H9 (cell line): ENCODE data around the gene CENPA. TPM values are rescaled to one million over a fixed set of nuclear protein-coding genes. Genes with fewer than 3 reads are reported as not detected.
"Not testable (repeated sequence)": the region's sequence is repeated elsewhere in the genome, so short reads cannot be mapped to it uniquely, and the experiment has no call there.

Source experiments
- DNase-seq: peaks from one replicate; pipeline ENCODE4 v3.0.0-alpha.2; 2017
- H2AFZ ChIP-seq: one replicate; pipeline ENCODE4 v1.6.1; 2013; ENCODE audit warnings: mild to moderate bottlenecking, low read length, control low read depth, moderate library complexity
- H2AK5ac ChIP-seq: 2 replicates; pipeline ENCODE4 v1.6.1; 2013; ENCODE audit warnings: low read length, control low read depth, mixed read lengths; ENCODE audit not compliant: insufficient read length
- H2BK120ac ChIP-seq: one replicate; pipeline ENCODE4 v1.6.1; 2013; ENCODE audit warnings: low read depth, mild to moderate bottlenecking, low read length, control low read depth, inconsistent platforms; ENCODE audit not compliant: poor library complexity, severe bottlenecking
- H2BK12ac ChIP-seq: 2 replicates; pipeline ENCODE4 v1.6.1; 2013; ENCODE audit warnings: low read length, control low read depth, mixed read lengths, low read depth; ENCODE audit not compliant: insufficient read length
- H2BK15ac ChIP-seq: 2 replicates; pipeline ENCODE4 v1.6.1; 2013; ENCODE audit warnings: low read depth, low read length, control low read depth
- H2BK20ac ChIP-seq: one replicate; pipeline ENCODE4 v1.6.1; 2013; ENCODE audit warnings: low read depth, mild to moderate bottlenecking, low read length, control low read depth, inconsistent platforms; ENCODE audit not compliant: poor library complexity, severe bottlenecking
- H2BK5ac ChIP-seq: 2 replicates; pipeline ENCODE4 v1.6.1; 2013; ENCODE audit warnings: low read length, control low read depth, mixed read lengths; ENCODE audit not compliant: insufficient read length
- H3K14ac ChIP-seq: 2 replicates; pipeline ENCODE4 v1.6.1; 2013; ENCODE audit warnings: low read length, control low read depth; ENCODE audit not compliant: insufficient read depth
- H3K18ac ChIP-seq: 2 replicates; pipeline ENCODE4 v1.6.1; 2013; ENCODE audit warnings: low read depth, mild to moderate bottlenecking, mixed read lengths, low read length, control low read depth; ENCODE audit not compliant: insufficient read length
- H3K23ac ChIP-seq: 2 replicates; pipeline ENCODE4 v1.6.1; 2013; ENCODE audit warnings: low read length, control low read depth, mixed read lengths, low read depth; ENCODE audit not compliant: insufficient read length
- H3K23me2 ChIP-seq: 2 replicates; pipeline ENCODE4 v1.6.1; 2013; ENCODE audit warnings: low read depth, mild to moderate bottlenecking, mixed read lengths, low read length, control low read depth; ENCODE audit not compliant: insufficient read length, poor library complexity, severe bottlenecking
- H3K27ac ChIP-seq: 2 replicates; pipeline ENCODE4 v1.5.1; 2013; ENCODE audit warnings: low read length, control low read depth, mixed read lengths, low read depth; ENCODE audit not compliant: insufficient read length
- H3K27me3 ChIP-seq: 2 replicates; pipeline ENCODE4 v1.6.1; 2013; ENCODE audit warnings: low read length, control low read depth, inconsistent platforms; ENCODE audit not compliant: insufficient read depth
- H3K4ac ChIP-seq: 2 replicates; pipeline ENCODE4 v1.6.1; 2013; ENCODE audit warnings: low read depth, mild to moderate bottlenecking, control low read depth, inconsistent platforms, low read length, moderate library complexity
- H3K4me1 ChIP-seq: 2 replicates; pipeline ENCODE4 v1.6.1; 2013; ENCODE audit warnings: low read length, control low read depth, inconsistent platforms; ENCODE audit not compliant: insufficient read depth
- H3K4me2 ChIP-seq: 2 replicates; pipeline ENCODE4 v1.6.1; 2013; ENCODE audit warnings: low read length, control low read depth, mixed read lengths; ENCODE audit not compliant: insufficient read length, insufficient read depth
- H3K56ac ChIP-seq: 2 replicates; pipeline ENCODE4 v1.6.1; 2013; ENCODE audit warnings: low read depth, mild to moderate bottlenecking, mixed read lengths, low read length, control low read depth; ENCODE audit not compliant: insufficient read length
- H3K79me1 ChIP-seq: 2 replicates; pipeline ENCODE4 v1.6.1; 2013; ENCODE audit warnings: low read depth, mild to moderate bottlenecking, moderate library complexity, low read length, control low read depth, inconsistent platforms; ENCODE audit not compliant: insufficient read depth, poor library complexity, severe bottlenecking
- H3K79me2 ChIP-seq: 2 replicates; pipeline ENCODE4 v1.6.1; 2013; ENCODE audit warnings: low read length, control low read depth, inconsistent platforms; ENCODE audit not compliant: insufficient read depth
- H3K9ac ChIP-seq: 2 replicates; pipeline ENCODE4 v1.6.1; 2013; ENCODE audit warnings: low read length, control low read depth, mixed read lengths; ENCODE audit not compliant: insufficient read length; ENCODE audit errors: extremely low read depth
- H3K9me3 ChIP-seq: one replicate; pipeline ENCODE4 v1.6.1; 2013; ENCODE audit warnings: low read depth, low read length, inconsistent platforms; ENCODE audit not compliant: control insufficient read depth
- H3T11ph ChIP-seq: one replicate; pipeline ENCODE4 v1.6.1; 2013; ENCODE audit warnings: mild to moderate bottlenecking, low read length, control low read depth, inconsistent platforms
- H4K20me1 ChIP-seq: one replicate; pipeline ENCODE4 v1.6.1; 2013; ENCODE audit not compliant: control insufficient read depth, insufficient read length, insufficient read depth
- H4K5ac ChIP-seq: 2 replicates; pipeline ENCODE4 v1.6.1; 2013; ENCODE audit warnings: low read depth, mild to moderate bottlenecking, mixed read lengths, low read length, control low read depth; ENCODE audit not compliant: insufficient read length
- H4K8ac ChIP-seq: replicated peaks from 2 replicates; pipeline ENCODE4 v1.6.1; 2013; ENCODE audit warnings: low read length, control low read depth, mixed read lengths, low read depth; ENCODE audit not compliant: insufficient read length
- H4K91ac ChIP-seq: 2 replicates; pipeline ENCODE4 v1.6.1; 2013; ENCODE audit warnings: low read depth, mild to moderate bottlenecking, moderate library complexity, mixed read lengths, low read length, control low read depth; ENCODE audit not compliant: insufficient read length
- H3K27ac Mint-ChIP-seq, 3 experiments: 2 replicates in 2 of 3; 3 replicates in 1 of 3; pipeline ENCODE4 v1.8.0; 2020 to 2021; ENCODE audit warnings: mixed read lengths in 3 of 3, mild to moderate bottlenecking in 1 of 3, moderate library complexity in 1 of 3
- H3K27me3 Mint-ChIP-seq: 2 replicates; pipeline ENCODE4 v1.8.0; 2021; ENCODE audit warnings: low read depth, mild to moderate bottlenecking, moderate library complexity, mixed read lengths
- H3K36me3 Mint-ChIP-seq, 3 experiments: 2 replicates in 2 of 3; 3 replicates in 1 of 3; pipeline ENCODE4 v1.8.0; 2020 to 2021; ENCODE audit warnings: low read depth in 3 of 3, mixed read lengths in 3 of 3; ENCODE audit not compliant: insufficient read depth in 1 of 3
- H3K4me1 Mint-ChIP-seq, 2 experiments: 2 replicates each; pipeline ENCODE4 v1.8.0; 2020; ENCODE audit warnings: mixed read lengths in 2 of 2
- H3K4me3 Mint-ChIP-seq, 2 experiments: 2 replicates in 1 of 2; 3 replicates in 1 of 2; pipeline ENCODE4 v1.8.0; 2020 to 2021; ENCODE audit warnings: mild to moderate bottlenecking in 2 of 2, mixed read lengths in 2 of 2, moderate library complexity in 1 of 2
- H3K9me3 Mint-ChIP-seq, 2 experiments: 2 replicates in 1 of 2; 3 replicates in 1 of 2; pipeline ENCODE4 v1.8.0; 2020; ENCODE audit warnings: mild to moderate bottlenecking in 2 of 2, mixed read lengths in 2 of 2, moderate library complexity in 1 of 2
- CTCF ChIP-seq: fragments of 200-600 bp; sonication (generic); conservative IDR thresholded peaks from 3 replicates; pipeline ENCODE4 v1.8.0; 2021; ENCODE audit warnings: antibody characterized with exemption, mild to moderate bottlenecking
- WGBS: extraction: QIAGEN DNeasy Blood & Tissue Kit; methylation state at CpG from one replicate; pipeline ENCODE4 v1.1.7; 2013; ENCODE audit warnings: missing lambda C conversion rate, low lambda C conversion rate, mixed read lengths; ENCODE audit not compliant: insufficient read length; ENCODE audit errors: extremely low coverage; 5-methylcytosine and 5-hydroxymethylcytosine counted together
- total RNA-seq: library from RNA; stranded (reverse); gene quantifications from 2 replicates; pipeline ENCODE4 v1.2.1, GENCODE V29; 2021

The CENPA gene
- total RNA-seq, 1 experiment from 2014 or later, result 19.3 TPM

GRCh38 chr2:26759845-26760244, 26.0 kb upstream of the CENPA start:
- no peak overlapping the region for H2BK20ac ChIP-seq
- no peak overlapping the region for H3K9ac ChIP-seq
- no peak overlapping the region for H4K91ac ChIP-seq
- no peak overlapping the region for H3K23ac ChIP-seq
- no peak overlapping the region for H4K8ac ChIP-seq
- no peak overlapping the region for H2BK5ac ChIP-seq
- H3K4me1 ChIP-seq, result peaks cover 11% of the 10 kb centered on the region
- H3K23me2 ChIP-seq, result peaks cover 4% of the 10 kb centered on the region
- no peaks in the 10 kb centered on the region; a peak in 1 of 5 replicates for H3K9me3 Mint-ChIP-seq
- no peak overlapping the region for H4K5ac ChIP-seq
- H2AK5ac ChIP-seq, result no peak overlapping the region
- no peak overlapping the region for H3K18ac ChIP-seq
- H3K4me3 Mint-ChIP-seq, result no peak overlapping the region
- WGBS, result no CpG with 5 or more reads among the region's 5 CpGs
- H2BK120ac ChIP-seq, result no peak overlapping the region
- no peak overlapping the region for H3K56ac ChIP-seq
- no peak overlapping the region for H2BK15ac ChIP-seq
- H3K27me3 Mint-ChIP-seq, result peaks cover 16% of the 10 kb centered on the region
- H3K9me3 ChIP-seq, result no peaks in the 10 kb centered on the region
- no peaks in the 10 kb centered on the region for H3K36me3 Mint-ChIP-seq
- H3K27me3 ChIP-seq, result no peaks in the 10 kb centered on the region; the same call in 1 of the 2 replicates
- H4K20me1 ChIP-seq, result no peaks in the 10 kb centered on the region
- no peak overlapping the region for H3K4me2 ChIP-seq
- peaks cover 36 to 38% of the 10 kb centered on the region in 2 experiments for H3K4me1 Mint-ChIP-seq
- no peaks in the 10 kb centered on the region for H3K79me2 ChIP-seq
- H3K27ac ChIP-seq, result no peak overlapping the region
- H3K27ac Mint-ChIP-seq, result no peak overlapping the region
- no peaks in the 10 kb centered on the region for H3K79me1 ChIP-seq
- no peak overlapping the region for H3T11ph ChIP-seq
- no peak for TF ChIP-seq CTCF
- H3K4ac ChIP-seq, result no peak overlapping the region
- H2AFZ ChIP-seq, result no peak overlapping the region
- H3K14ac ChIP-seq, result no peak overlapping the region
- H2BK12ac ChIP-seq, result no peak overlapping the region
- no peak for DNase-seq

- H2BK12ac ChIP-seq, H3K27ac ChIP-seq, H3T11ph ChIP-seq, DNase-seq, H2AK5ac ChIP-seq, H2BK120ac ChIP-seq, H4K8ac ChIP-seq, H3K27me3 ChIP-seq, H3K9ac ChIP-seq, H4K5ac ChIP-seq, H3K4me3 Mint-ChIP-seq, H3K4me1 ChIP-seq, H4K91ac ChIP-seq, H3K79me2 ChIP-seq, H3K9me3 ChIP-seq, H3K23me2 ChIP-seq, H3K23ac ChIP-seq, H4K20me1 ChIP-seq, H3K36me3 Mint-ChIP-seq, H3K9me3 Mint-ChIP-seq, H2BK5ac ChIP-seq, H2BK20ac ChIP-seq, H2BK15ac ChIP-seq, H3K4me2 ChIP-seq, H3K18ac ChIP-seq, H3K4ac ChIP-seq, H3K14ac ChIP-seq, H3K79me1 ChIP-seq, H3K27ac Mint-ChIP-seq, H2AFZ ChIP-seq, H3K56ac ChIP-seq: not testable (repeated sequence)
- WGBS, result no CpG with 5 or more reads among the region's 10 CpGs
- Mint-ChIP-seq H3K4me1 (peaks cover 30% of the 10 kb centered on the region in 2 experiments), H3K27me3 (peaks cover 16% of the 10 kb centered on the region)
Observed at GRCh38 chr2:26760991-26761390, 24.9 kb upstream of the CENPA start.
